Smooth muscle cell (in vitro differentiated cells): ENCODE data around the gene PCNX1. TPM values are rescaled to one million over a fixed set of nuclear protein-coding genes. Genes with fewer than 3 reads are reported as not detected.

Experiments
- DNase-seq: peaks from one replicate; lab custom pipeline; 2025; ENCODE audit not compliant: unreplicated experiment; lab: John Stamatoyannopoulos, UW
- H2AFZ ChIP-seq: fragments of 200-600 bp; sonication (generic); 2 replicates; pipeline ENCODE4 v1.6.0; 2016; ENCODE audit warnings: antibody characterized with exemption, low read depth, mild to moderate bottlenecking
- H3F3A ChIP-seq: fragments of 200-600 bp; sonication (generic); 2 replicates; pipeline ENCODE4 v1.6.0; 2017; ENCODE audit warnings: antibody characterized with exemption, low read depth
- H3K27ac ChIP-seq: fragments of 200-600 bp; sonication (generic); 2 replicates; pipeline ENCODE4 v1.5.1; 2016; ENCODE audit warnings: low read depth, mild to moderate bottlenecking
- H3K27me3 ChIP-seq: fragments of 200-600 bp; sonication (generic); 2 replicates; pipeline ENCODE4 v1.6.1; 2016; ENCODE audit warnings: low read depth, mild to moderate bottlenecking
- H3K36me3 ChIP-seq: fragments of 200-600 bp; sonication (generic); 2 replicates; pipeline ENCODE4 v1.5.1; 2016; ENCODE audit warnings: low read depth
- H3K4me1 ChIP-seq: fragments of 200-600 bp; sonication (generic); 2 replicates; pipeline ENCODE4 v1.5.1; 2016; ENCODE audit warnings: low read depth
- H3K4me2 ChIP-seq: fragments of 200-600 bp; sonication (generic); 2 replicates; pipeline ENCODE4 v1.6.0; 2016; ENCODE audit warnings: mild to moderate bottlenecking
- H3K4me3 ChIP-seq: fragments of 200-600 bp; sonication (generic); 2 replicates; pipeline ENCODE4 v1.5.1; 2016; ENCODE audit warnings: mild to moderate bottlenecking
- H3K79me2 ChIP-seq: fragments of 200-600 bp; sonication (generic); 2 replicates; pipeline ENCODE4 v1.6.0; 2016; ENCODE audit warnings: low read depth, mild to moderate bottlenecking
- H3K9ac ChIP-seq: fragments of 200-600 bp; sonication (generic); 2 replicates; pipeline ENCODE4 v1.6.0; 2016; ENCODE audit warnings: low read depth
- H3K9me3 ChIP-seq: fragments of 200-600 bp; sonication (generic); replicated peaks from 2 replicates; pipeline ENCODE4 v1.5.1; 2016; ENCODE audit warnings: low read depth
- H4K20me1 ChIP-seq: fragments of 200-600 bp; sonication (generic); 2 replicates; pipeline ENCODE4 v1.6.0; 2016; ENCODE audit warnings: low read depth
- WGBS: methylation state at CpG from one replicate; pipeline ENCODE4 v1.1.7; 2016; ENCODE audit warnings: low lambda C conversion rate; 5-methylcytosine and 5-hydroxymethylcytosine counted together
- polyA plus RNA-seq: library from polyadenylated mRNA; unstranded; fragments of >200 nt; fragmentation: Nextera tagmentation; extraction: Ambion mirVana; gene quantifications from 2 replicates; pipeline ENCODE4 v1.2.1, GENCODE V29; 2016
- total RNA-seq: library from RNA; depleted of rRNA; stranded (reverse); fragments of >200 nt; gene quantifications from 2 replicates; pipeline ENCODE4 v1.2.3, GENCODE V29; 2014
- TF ChIP-seq, protein P1 (sequence below): fragments of 200-600 bp; sonication (generic); IDR thresholded peaks from 2 replicates; pipeline ENCODE4 v1.5.1; 2017; ENCODE audit warnings: borderline replicate concordance, mild to moderate bottlenecking, antibody characterized with exemption; ENCODE audit not compliant: insufficient read depth, poor library complexity, severe bottlenecking

Gene PCNX1
- total and polyA plus RNA-seq, 2 experiments from 2014 or later, result 12.2 to 68.2 TPM

- peak overlapping the region; percentile 24 for H3K4me2 ChIP-seq
- no peaks in the 10 kb centered on the region for H3K9me3 ChIP-seq
- H3K36me3 ChIP-seq, result no peaks in the 10 kb centered on the region
- peak overlapping the region; percentile 50 for H3K27ac ChIP-seq
- H3K79me2 ChIP-seq, result peaks cover 100% of the 10 kb centered on the region
- TF ChIP-seq, protein P1, sequence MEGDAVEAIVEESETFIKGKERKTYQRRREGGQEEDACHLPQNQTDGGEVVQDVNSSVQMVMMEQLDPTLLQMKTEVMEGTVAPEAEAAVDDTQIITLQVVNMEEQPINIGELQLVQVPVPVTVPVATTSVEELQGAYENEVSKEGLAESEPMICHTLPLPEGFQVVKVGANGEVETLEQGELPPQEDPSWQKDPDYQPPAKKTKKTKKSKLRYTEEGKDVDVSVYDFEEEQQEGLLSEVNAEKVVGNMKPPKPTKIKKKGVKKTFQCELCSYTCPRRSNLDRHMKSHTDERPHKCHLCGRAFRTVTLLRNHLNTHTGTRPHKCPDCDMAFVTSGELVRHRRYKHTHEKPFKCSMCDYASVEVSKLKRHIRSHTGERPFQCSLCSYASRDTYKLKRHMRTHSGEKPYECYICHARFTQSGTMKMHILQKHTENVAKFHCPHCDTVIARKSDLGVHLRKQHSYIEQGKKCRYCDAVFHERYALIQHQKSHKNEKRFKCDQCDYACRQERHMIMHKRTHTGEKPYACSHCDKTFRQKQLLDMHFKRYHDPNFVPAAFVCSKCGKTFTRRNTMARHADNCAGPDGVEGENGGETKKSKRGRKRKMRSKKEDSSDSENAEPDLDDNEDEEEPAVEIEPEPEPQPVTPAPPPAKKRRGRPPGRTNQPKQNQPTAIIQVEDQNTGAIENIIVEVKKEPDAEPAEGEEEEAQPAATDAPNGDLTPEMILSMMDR, result no peak
- no peaks in the 10 kb centered on the region for H3K27me3 ChIP-seq
- H3K9ac ChIP-seq, result no peak overlapping the region
- whole genome bisulfite sequencing, result 5% methylated on average over 3 of the region's 3 CpGs
- peaks cover 100% of the 10 kb centered on the region for H4K20me1 ChIP-seq
- H3K4me3 ChIP-seq, result no peak overlapping the region
- H3F3A ChIP-seq, result no peaks in the 10 kb centered on the region
- DNase-seq, result no peak
- peaks cover 19% of the 10 kb centered on the region for H3K4me1 ChIP-seq
- no peak overlapping the region for H2AFZ ChIP-seq
These were observed 12.5 kb downstream of the PCNX1 start for GRCh38 chr14:70919774-70920173.

DNA sequence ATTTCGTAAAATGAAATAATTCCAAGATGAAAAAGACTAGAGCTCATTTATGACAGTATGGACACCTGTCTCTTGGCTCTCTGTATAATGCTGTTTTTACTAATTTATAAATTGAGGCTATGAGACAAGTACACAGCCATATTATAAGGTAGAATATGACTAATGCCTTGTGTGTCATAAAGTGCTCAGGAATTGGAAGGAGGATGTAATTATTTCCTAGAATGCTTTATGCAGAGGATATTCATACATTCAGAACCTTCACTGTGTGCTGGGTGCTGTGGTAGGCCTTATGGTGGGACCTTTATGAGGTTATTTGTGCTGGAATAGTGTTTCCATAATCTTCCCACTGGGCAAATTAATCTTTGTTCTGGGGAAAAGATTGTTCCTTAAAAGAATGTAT lies 13.3 kb downstream of the PCNX1 start:
- no peaks in the 10 kb centered on the region for H3K36me3 ChIP-seq
- H3F3A ChIP-seq, result no peaks in the 10 kb centered on the region
- TF ChIP-seq, protein P1, result no peak
- WGBS, result 97% methylated on average over 1 of the region's 1 CpG
- H3K27me3 ChIP-seq, result no peaks in the 10 kb centered on the region
- H3K9me3 ChIP-seq, result no peaks in the 10 kb centered on the region
- H3K4me3 ChIP-seq, result no peak overlapping the region
- no peak overlapping the region for H3K9ac ChIP-seq
- H4K20me1 ChIP-seq, result peaks cover 100% of the 10 kb centered on the region
- H3K4me2 ChIP-seq, result no peak overlapping the region
- H3K79me2 ChIP-seq, result peaks cover 100% of the 10 kb centered on the region
- no peak overlapping the region for H2AFZ ChIP-seq
- H3K4me1 ChIP-seq, result peaks cover 19% of the 10 kb centered on the region
- H3K27ac ChIP-seq, result peak overlapping the region; percentile 50
- no peak for DNase-seq

DNA sequence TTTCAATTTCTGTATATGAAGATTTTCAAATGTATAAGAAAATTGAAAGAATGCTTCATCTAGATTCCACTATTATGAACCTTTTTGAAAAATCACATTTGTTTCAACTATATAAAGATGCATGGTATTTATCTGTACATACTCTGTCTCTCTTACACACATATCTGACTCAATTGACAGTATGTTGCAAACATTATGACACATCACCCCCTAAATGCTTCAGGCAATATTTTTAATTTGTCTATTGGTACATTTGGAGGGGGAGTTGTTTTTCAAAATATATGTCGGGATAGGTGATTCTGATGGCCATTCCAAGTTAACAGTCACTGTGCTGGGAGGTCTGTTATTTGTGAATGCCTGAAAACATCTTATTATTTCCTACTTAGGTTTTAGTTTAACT lies 14.4 kb downstream of the PCNX1 start:
- Histone ChIP-seq H3K4me1 (peaks cover 19% of the 10 kb centered on the region), H3K9ac (no peak overlapping the region), H3K4me2 (no peak overlapping the region), H4K20me1 (peaks cover 100% of the 10 kb centered on the region), H3K79me2 (peaks cover 100% of the 10 kb centered on the region), H3K4me3 (no peak overlapping the region), H3K9me3 (no peaks in the 10 kb centered on the region), H3K36me3 (no peaks in the 10 kb centered on the region), H2AFZ (no peak overlapping the region), H3K27me3 (no peaks in the 10 kb centered on the region), H3F3A (no peaks in the 10 kb centered on the region), H3K27ac (no peak overlapping the region)
- no peak for DNase-seq
- TF ChIP-seq, protein P1, result no peak
- WGBS, result 94% methylated on average over 1 of the region's 1 CpG

DNA sequence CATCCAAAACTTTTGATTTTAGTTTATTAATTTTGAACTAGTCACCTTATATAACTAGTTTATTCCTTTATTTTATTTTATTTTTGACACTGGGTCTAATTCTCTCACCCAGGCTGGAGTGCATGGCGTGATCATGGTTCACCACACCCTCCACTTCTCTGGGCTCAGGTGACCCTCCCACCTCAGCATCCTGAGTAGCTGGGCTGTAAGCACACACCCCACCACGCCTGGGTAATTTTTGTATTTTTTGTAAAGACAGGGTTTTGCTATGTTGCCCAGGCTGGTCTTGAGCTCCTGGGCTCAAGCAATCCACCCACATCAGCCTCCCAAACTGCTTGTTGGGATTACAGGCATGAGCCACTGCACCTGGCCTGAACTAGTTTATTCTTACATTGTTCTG lies 17.3 kb downstream of the PCNX1 start:
- Histone ChIP-seq H3K27ac (no peak overlapping the region), H3K79me2 (peaks cover 100% of the 10 kb centered on the region), H2AFZ (no peak overlapping the region), H3K27me3 (no peaks in the 10 kb centered on the region), H3K36me3 (no peaks in the 10 kb centered on the region), H4K20me1 (peaks cover 100% of the 10 kb centered on the region), H3K9ac (no peak overlapping the region), H3K4me3 (no peak overlapping the region), H3K4me2 (no peak overlapping the region), H3F3A (no peaks in the 10 kb centered on the region), H3K4me1 (peaks cover 12% of the 10 kb centered on the region), H3K9me3 (no peaks in the 10 kb centered on the region)
- WGBS, result 95% methylated on average over 2 of the region's 2 CpGs
- DNase-seq, result no peak
- TF ChIP-seq, protein P1, result no peak
